HepG2 (cell line): ENCODE measurements around the gene PRIMA1. TPM values are rescaled to one million over a fixed set of nuclear protein-coding genes. Genes with fewer than 3 reads are reported as not detected.

Experiments
- ATAC-seq: fragments of 200-7000 bp; cut with Tn5 transposase; 3 replicates; pipeline ENCODE4 v1.9.1; 2020; ENCODE audit warnings: mild to moderate bottlenecking, moderate library complexity
- BruUV-seq: library from RNA; stranded (reverse); fragments of 400-500 nt; replicated peaks from 2 replicates; lab custom pipeline; 2021; lab: Mats Ljungman, UMichigan
- CTCF ChIA-PET: fragments of 300-600 bp; formaldehyde crosslinking; extraction: SDS; loops from one replicate; lab custom pipeline; 2021; ENCODE audit warnings: low total read pairs, inconsistent platforms, low intra/inter-chr PET ratio; lab: Yijun Ruan, JAX
- POLR2A ChIA-PET: fragments of 350-600 bp; sonication (Branson Sonifier 250); formaldehyde crosslinking; loops from one replicate; lab custom pipeline; 2020; ENCODE audit warnings: antibody characterized with exemption, inconsistent platforms; lab: Yijun Ruan, JAX
- DNase-seq: peaks from one replicate; pipeline ENCODE4 v3.0.0-alpha.2; 2015; ENCODE audit warnings: low spot score
- FAIRE-seq: peaks from 3 replicates; lab custom pipeline; 2011; peaks lifted over from hg19 to GRCh38; lab: Jason Lieb, UNC
- H2AFZ ChIP-seq: one replicate; pipeline ENCODE4 v1.6.1; 2011; ENCODE audit warnings: low read length, inconsistent platforms
- H3K27ac ChIP-seq: fragments of 300-600 bp; 3 replicates; pipeline ENCODE4 v1.8.0; 2011; ENCODE audit warnings: mixed run types, mild to moderate bottlenecking, mixed read lengths, low read length, inconsistent platforms; ENCODE audit not compliant: insufficient read depth; ENCODE audit errors: extremely low read length
- H3K27me3 ChIP-seq, 2 experiments: fragments of 200-600 bp in 1 of 2; 2 replicates in 1 of 2; 3 replicates in 1 of 2; pipeline versions ENCODE4 v1.6.0 to v1.8.0; 2011; ENCODE audit warnings: low read length in 2 of 2, mild to moderate bottlenecking in 2 of 2, moderate library complexity in 2 of 2, inconsistent platforms in 1 of 2; ENCODE audit not compliant: insufficient read depth in 2 of 2, control insufficient read depth in 1 of 2
- H3K36me3 ChIP-seq, 2 experiments: fragments of 200-600 bp in 1 of 2; replicated peaks in 1 of 2; 2 replicates in 1 of 2; 3 replicates in 1 of 2; pipeline versions ENCODE4 v1.5.1 to v1.8.0; 2011; ENCODE audit warnings: low read length in 2 of 2, inconsistent platforms in 1 of 2; ENCODE audit not compliant: insufficient read depth in 2 of 2, control insufficient read depth in 1 of 2
- H3K4me1 ChIP-seq: 2 replicates; pipeline ENCODE4 v1.5.1; 2012; ENCODE audit warnings: low read length, inconsistent platforms; ENCODE audit not compliant: insufficient read depth
- H3K4me2 ChIP-seq: 2 replicates; pipeline ENCODE4 v1.6.0; 2011; ENCODE audit warnings: low read depth, low read length, inconsistent platforms
- H3K4me3 ChIP-seq, 3 experiments: fragments of 200-600 bp in 1 of 3; sonication (generic), shearing (Covaris generic) in 1 of 3; replicated peaks in 1 of 3; 2 replicates each; pipeline ENCODE4 v1.5.1; 2011 to 2016; ENCODE audit warnings: low read length in 3 of 3, inconsistent platforms in 2 of 3, low read depth in 2 of 3, mild to moderate bottlenecking in 2 of 3, control low read depth in 1 of 3, mixed read lengths in 1 of 3; ENCODE audit not compliant: insufficient read depth in 1 of 3
- H3K79me2 ChIP-seq: one replicate; pipeline ENCODE4 v1.6.1; 2011; ENCODE audit warnings: low read length, inconsistent platforms; ENCODE audit not compliant: insufficient read depth
- H3K9ac ChIP-seq: 2 replicates; pipeline ENCODE4 v1.6.0; 2011; ENCODE audit warnings: mild to moderate bottlenecking, low read depth, low read length, inconsistent platforms; ENCODE audit not compliant: insufficient read depth
- H3K9me3 ChIP-seq: 2 replicates; pipeline ENCODE4 v1.5.1; 2012; ENCODE audit warnings: mild to moderate bottlenecking, low read length
- H4K20me1 ChIP-seq: 2 replicates; pipeline ENCODE4 v1.6.0; 2011; ENCODE audit warnings: inconsistent platforms, mild to moderate bottlenecking, low read length, moderate library complexity; ENCODE audit not compliant: insufficient read depth
- DR1 ChIP-seq: sonication (generic); formaldehyde crosslinking; IDR thresholded peaks from 2 replicates; pipeline ENCODE4 v1.8.0; 2021; ENCODE audit warnings: mild to moderate bottlenecking, missing genetic modification reagents, inconsistent platforms
- EED ChIP-seq: sonication (generic); formaldehyde crosslinking; IDR thresholded peaks from 2 replicates; pipeline ENCODE4 v1.5.0; 2020; ENCODE audit warnings: mild to moderate bottlenecking, missing genetic modification reagents
- GABPA ChIP-seq, 2 experiments: IDR thresholded peaks; 2 replicates each; pipeline ENCODE4 v1.6.1; 2011 to 2016; ENCODE audit warnings: low read depth in 2 of 2, low read length in 1 of 2, missing biosample characterization in 1 of 2, missing genetic modification characterization in 1 of 2
- RERE ChIP-seq: IDR thresholded peaks from 2 replicates; pipeline ENCODE4 v1.6.1; 2016; ENCODE audit warnings: low read depth, missing genetic modification reagents, missing compliant biosample characterization
- ZIK1 ChIP-seq: sonication (generic); formaldehyde crosslinking; IDR thresholded peaks from 2 replicates; pipeline ENCODE4 v1.5.0; 2020; ENCODE audit warnings: mild to moderate bottlenecking, low read depth, missing genetic modification reagents, borderline replicate concordance
- ZNF282 ChIP-seq: fragments of 450-650 bp; IDR thresholded peaks from 2 replicates; pipeline ENCODE4 v1.6.1; 2018; ENCODE audit not compliant: partially characterized antibody
- ZNF687 ChIP-seq: sonication (generic); formaldehyde crosslinking; IDR thresholded peaks from 2 replicates; pipeline ENCODE4 v1.5.1; 2020; ENCODE audit warnings: mild to moderate bottlenecking, missing genetic modification reagents, moderate library complexity
- ZNF780A ChIP-seq: sonication (generic); formaldehyde crosslinking; IDR thresholded peaks from 2 replicates; pipeline ENCODE4 v1.8.0; 2022; ENCODE audit warnings: mild to moderate bottlenecking, missing genetic modification reagents, moderate library complexity
- WGBS: methylation state at CpG from one replicate; pipeline ENCODE4 v1.1.6; 2017; ENCODE audit warnings: low lambda C conversion rate; 5-methylcytosine and 5-hydroxymethylcytosine counted together
- in situ Hi-C: cut with HindIII; loops from 2 replicates; pipeline ENCODE4 v1.10.0; 2017; ENCODE audit warnings: low pct_unique_long_range_greater_than_20kb; ENCODE audit not compliant: extremely low pct_ligation_motif_present
- intact Hi-C: fragments of 100-400 bp; cut with micrococcal nuclease; formaldehyde crosslinking; loops from one replicate; pipeline ENCODE4 v1.10.0; 2022; ENCODE audit not compliant: unreplicated experiment
- polyA plus RNA-seq, 8 experiments: library from polyadenylated mRNA; depleted of rRNA in 3 of 8; stranded (reverse) in 7 of 8; unstranded in 1 of 8; fragments of >200 nt; fragmentation: Illumina TruSeq in 4 of 8; extraction: Trizol in 4 of 8; gene quantifications; 2 replicates each; pipeline versions ENCODE4 v1.2.1 to v1.2.3, GENCODE V29; 2011 to 2016; ENCODE audit warnings: low read depth in 4 of 8, missing spikeins in 1 of 8, mixed read lengths in 1 of 8; ENCODE audit not compliant: insufficient read depth in 1 of 8
- total RNA-seq, 5 experiments: library from RNA; depleted of rRNA; stranded (reverse); fragments of >200 nt; fragmentation: Illumina TruSeq; extraction: Trizol; gene quantifications; 2 replicates each; pipeline ENCODE4 v1.2.3, GENCODE V29; 2016; ENCODE audit warnings: low read depth in 1 of 5

Gene PRIMA1
- total and polyA plus RNA-seq, 2 of the 13 experiments (the other 11 are each of a cell fraction or from before 2014, with no cell fraction given): 2.4 to 3.2 TPM

- no peak for TF ChIP-seq RERE (CRISPR knock-in tag)
- TF ChIP-seq DR1 (CRISPR knock-in tag): no peak
- no peak for TF ChIP-seq ZNF780A (CRISPR knock-in tag)
- no peak for TF ChIP-seq GABPA (IDR thresholded peaks at IDR 0.05; ENCODE audit: low read depth, low read length)
- TF ChIP-seq GABPA (CRISPR knock-in tag; IDR thresholded peaks at IDR 0.05; ENCODE audit: low read depth): no peak
- TF ChIP-seq ZNF282: no peak
- TF ChIP-seq ZIK1: no peak
Observed at GRCh38 chr14:93764211-93764659, 24.1 kb downstream of the PRIMA1 start (continued).

GRCh38 chr14:93759719-93760307 is 28.5 kb downstream of the PRIMA1 start:
- in situ Hi-C loops (no loop called here), intact Hi-C loops (no loop called here)
- Histone ChIP-seq H3K79me2 (no peaks in the 10 kb centered on the region), H3K4me3 (no peak overlapping the region), H4K20me1 (no peaks in the 10 kb centered on the region), H3K36me3 (no peaks in the 10 kb centered on the region), H3K9ac (no peak overlapping the region), H3K4me2 (no peak overlapping the region), H3K9me3 (no peaks in the 10 kb centered on the region), H3K4me1 (peaks cover 9% of the 10 kb centered on the region), H3K27me3 (no peaks in the 10 kb centered on the region), H2AFZ (no peak overlapping the region), H3K27ac (no peak overlapping the region)
- DNase-seq (no peak), FAIRE-seq (no peak), ATAC-seq (peak; percentile 58)
- BruUV-seq: no TSS peak
- 58% methylated on average over 12 of the region's 15 CpGs for WGBS
- POLR2A ChIA-PET: no interaction called here
- CTCF ChIA-PET: no interaction called here
- TF ChIP-seq EED (CRISPR knock-in tag): no peak
- peak; percentile 43 for TF ChIP-seq ZNF687 (CRISPR knock-in tag)
